HG03460 (cell line): Measurements from ENCODE around the gene MRPL23.

ENCODE experiments used
- ATAC-seq: cut with Tn5 transposase; IDR thresholded peaks from one replicate; pipeline ENCODE4 v1.9.1; 2021; ENCODE audit not compliant: unreplicated experiment

MRPL23 gene

GRCh38 chr11:1920909-1921573 is 26.1 kb upstream of the MRPL23 start:
- ATAC-seq = no peak

GRCh38 chr11:1921574-1922141 is 25.5 kb upstream of the MRPL23 start:
- no peak for ATAC-seq

GRCh38 chr11:1922481-1923081 is 24.6 kb upstream of the MRPL23 start:
- no peak for ATAC-seq

GRCh38 chr11:1923201-1923956 is 23.8 kb upstream of the MRPL23 start:
- no peak for ATAC-seq

- no peak for ATAC-seq
Observed at GRCh38 chr11:1924181-1924580, 23.0 kb upstream of the MRPL23 start.

GRCh38 chr11:1924646-1925372 is 22.3 kb upstream of the MRPL23 start:
- no peak for ATAC-seq

- no peak for ATAC-seq
Observed at GRCh38 chr11:1925373-1926155, 21.6 kb upstream of the MRPL23 start.

- ATAC-seq = no peak
Observed at GRCh38 chr11:1926156-1927025, 20.7 kb upstream of the MRPL23 start.

- no peak for ATAC-seq
Observed at GRCh38 chr11:1927026-1927847, 19.9 kb upstream of the MRPL23 start.

GRCh38 chr11:1927848-1928469 is 19.2 kb upstream of the MRPL23 start:
- ATAC-seq = no peak

GRCh38 chr11:1928470-1928890 is 18.7 kb upstream of the MRPL23 start:
- ATAC-seq = no peak

GRCh38 chr11:1928891-1929541 is 18.1 kb upstream of the MRPL23 start:
- no peak for ATAC-seq

- ATAC-seq = no peak
Observed at GRCh38 chr11:1929621-1930461, 17.3 kb upstream of the MRPL23 start.

GRCh38 chr11:1930462-1930830 is 16.7 kb upstream of the MRPL23 start:
- ATAC-seq = no peak

GRCh38 chr11:1931341-1932104 is 15.6 kb upstream of the MRPL23 start:
- no peak for ATAC-seq

- no peak for ATAC-seq
Observed at GRCh38 chr11:1932105-1932480, 15.0 kb upstream of the MRPL23 start.
